HepG2 (cell line): Measurements from ENCODE around the gene RRP9. TPM values are rescaled to one million over a fixed set of nuclear protein-coding genes. Genes with fewer than 3 reads are reported as not detected.

Experiments
- ATAC-seq: fragments of 200-7000 bp; cut with Tn5 transposase; 3 replicates; pipeline ENCODE4 v1.9.1; 2020; ENCODE audit warnings: mild to moderate bottlenecking, moderate library complexity
- BruUV-seq: library from RNA; stranded (reverse); fragments of 400-500 nt; replicated peaks from 2 replicates; lab custom pipeline; 2021; lab: Mats Ljungman, UMichigan
- CTCF ChIA-PET: fragments of 300-600 bp; formaldehyde crosslinking; extraction: SDS; loops from one replicate; lab custom pipeline; 2021; ENCODE audit warnings: low total read pairs, inconsistent platforms, low intra/inter-chr PET ratio; lab: Yijun Ruan, JAX
- POLR2A ChIA-PET: fragments of 350-600 bp; sonication (Branson Sonifier 250); formaldehyde crosslinking; loops from one replicate; lab custom pipeline; 2020; ENCODE audit warnings: antibody characterized with exemption, inconsistent platforms; lab: Yijun Ruan, JAX
- DNase-seq: peaks from one replicate; pipeline ENCODE4 v3.0.0-alpha.2; 2015; ENCODE audit warnings: low spot score
- FAIRE-seq: peaks from 3 replicates; lab custom pipeline; 2011; peaks lifted over from hg19 to GRCh38; lab: Jason Lieb, UNC
- H2AFZ ChIP-seq: one replicate; pipeline ENCODE4 v1.6.1; 2011; ENCODE audit warnings: low read length, inconsistent platforms
- H3K27ac ChIP-seq: fragments of 300-600 bp; 3 replicates; pipeline ENCODE4 v1.8.0; 2011; ENCODE audit warnings: mixed run types, mild to moderate bottlenecking, mixed read lengths, low read length, inconsistent platforms; ENCODE audit not compliant: insufficient read depth; ENCODE audit errors: extremely low read length
- H3K27me3 ChIP-seq, 2 experiments: fragments of 200-600 bp in 1 of 2; 2 replicates in 1 of 2; 3 replicates in 1 of 2; pipeline versions ENCODE4 v1.6.0 to v1.8.0; 2011; ENCODE audit warnings: low read length in 2 of 2, mild to moderate bottlenecking in 2 of 2, moderate library complexity in 2 of 2, inconsistent platforms in 1 of 2; ENCODE audit not compliant: insufficient read depth in 2 of 2, control insufficient read depth in 1 of 2
- H3K36me3 ChIP-seq, 2 experiments: fragments of 200-600 bp in 1 of 2; replicated peaks in 1 of 2; 2 replicates in 1 of 2; 3 replicates in 1 of 2; pipeline versions ENCODE4 v1.5.1 to v1.8.0; 2011; ENCODE audit warnings: low read length in 2 of 2, inconsistent platforms in 1 of 2; ENCODE audit not compliant: insufficient read depth in 2 of 2, control insufficient read depth in 1 of 2
- H3K4me1 ChIP-seq: 2 replicates; pipeline ENCODE4 v1.5.1; 2012; ENCODE audit warnings: low read length, inconsistent platforms; ENCODE audit not compliant: insufficient read depth
- H3K4me2 ChIP-seq: 2 replicates; pipeline ENCODE4 v1.6.0; 2011; ENCODE audit warnings: low read depth, low read length, inconsistent platforms
- H3K4me3 ChIP-seq, 3 experiments: fragments of 200-600 bp in 1 of 3; sonication (generic), shearing (Covaris generic) in 1 of 3; replicated peaks in 1 of 3; 2 replicates each; pipeline ENCODE4 v1.5.1; 2011 to 2016; ENCODE audit warnings: low read length in 3 of 3, inconsistent platforms in 2 of 3, low read depth in 2 of 3, mild to moderate bottlenecking in 2 of 3, control low read depth in 1 of 3, mixed read lengths in 1 of 3; ENCODE audit not compliant: insufficient read depth in 1 of 3
- H3K79me2 ChIP-seq: one replicate; pipeline ENCODE4 v1.6.1; 2011; ENCODE audit warnings: low read length, inconsistent platforms; ENCODE audit not compliant: insufficient read depth
- H3K9ac ChIP-seq: 2 replicates; pipeline ENCODE4 v1.6.0; 2011; ENCODE audit warnings: mild to moderate bottlenecking, low read depth, low read length, inconsistent platforms; ENCODE audit not compliant: insufficient read depth
- H3K9me3 ChIP-seq: 2 replicates; pipeline ENCODE4 v1.5.1; 2012; ENCODE audit warnings: mild to moderate bottlenecking, low read length
- H4K20me1 ChIP-seq: 2 replicates; pipeline ENCODE4 v1.6.0; 2011; ENCODE audit warnings: inconsistent platforms, mild to moderate bottlenecking, low read length, moderate library complexity; ENCODE audit not compliant: insufficient read depth
- AGO2 ChIP-seq: fragments of 200-400 bp; formaldehyde crosslinking; optimal IDR thresholded peaks from 2 replicates; pipeline ENCODE3; 2017; ENCODE audit warnings: mild to moderate bottlenecking, low read depth, low read length, moderate library complexity
- EZH2 ChIP-seq: conservative IDR thresholded peaks from 2 replicates; pipeline ENCODE4 v1.6.1; 2012; ENCODE audit warnings: mild to moderate bottlenecking, low read depth, low read length, moderate library complexity
- MBD4 ChIP-seq: IDR thresholded peaks from 2 replicates; pipeline ENCODE4 v1.6.1; 2012; ENCODE audit warnings: low read length, inconsistent platforms, borderline replicate concordance
- MIER3 ChIP-seq: IDR thresholded peaks from 2 replicates; pipeline ENCODE4 v1.6.1; 2016; ENCODE audit warnings: missing compliant biosample characterization, borderline replicate concordance
- PAX8 ChIP-seq: sonication (generic); formaldehyde crosslinking; IDR thresholded peaks from 2 replicates; pipeline ENCODE4 v1.8.0; 2022; ENCODE audit warnings: mild to moderate bottlenecking, missing genetic modification reagents, borderline replicate concordance
- RXRA ChIP-seq: sonication (generic); formaldehyde crosslinking; IDR thresholded peaks from 2 replicates; pipeline ENCODE4 v1.5.1; 2020; ENCODE audit warnings: missing genetic modification reagents
- ZBTB33 ChIP-seq: sonication (generic); formaldehyde crosslinking; IDR thresholded peaks from 2 replicates; pipeline ENCODE4 v1.4.0; 2020; ENCODE audit warnings: missing genetic modification reagents
- ZBTB38 ChIP-seq: sonication (generic); formaldehyde crosslinking; IDR thresholded peaks from 2 replicates; pipeline ENCODE4 v1.5.1; 2020; ENCODE audit warnings: mild to moderate bottlenecking, missing genetic modification reagents
- WGBS: methylation state at CpG from one replicate; pipeline ENCODE4 v1.1.6; 2017; ENCODE audit warnings: low lambda C conversion rate; 5-methylcytosine and 5-hydroxymethylcytosine counted together
- in situ Hi-C: cut with HindIII; loops from 2 replicates; pipeline ENCODE4 v1.10.0; 2017; ENCODE audit warnings: low pct_unique_long_range_greater_than_20kb; ENCODE audit not compliant: extremely low pct_ligation_motif_present
- intact Hi-C: fragments of 100-400 bp; cut with micrococcal nuclease; formaldehyde crosslinking; loops from one replicate; pipeline ENCODE4 v1.10.0; 2022; ENCODE audit not compliant: unreplicated experiment
- polyA plus RNA-seq, 8 experiments: library from polyadenylated mRNA; depleted of rRNA in 3 of 8; stranded (reverse) in 7 of 8; unstranded in 1 of 8; fragments of >200 nt; fragmentation: Illumina TruSeq in 4 of 8; extraction: Trizol in 4 of 8; gene quantifications; 2 replicates each; pipeline versions ENCODE4 v1.2.1 to v1.2.3, GENCODE V29; 2011 to 2016; ENCODE audit warnings: low read depth in 4 of 8, missing spikeins in 1 of 8, mixed read lengths in 1 of 8; ENCODE audit not compliant: insufficient read depth in 1 of 8
- total RNA-seq, 5 experiments: library from RNA; depleted of rRNA; stranded (reverse); fragments of >200 nt; fragmentation: Illumina TruSeq; extraction: Trizol; gene quantifications; 2 replicates each; pipeline ENCODE4 v1.2.3, GENCODE V29; 2016; ENCODE audit warnings: low read depth in 1 of 5

Gene RRP9
- total and polyA plus RNA-seq, 2 of the 13 experiments (the other 11 are each of a cell fraction or from before 2014, with no cell fraction given): 14.8 to 44.0 TPM

- H3K4me1 ChIP-seq: peaks cover 32% of the 10 kb centered on the region
- 95% methylated on average over 9 of the region's 21 CpGs for WGBS
- ATAC-seq (no peak), FAIRE-seq (no peak), DNase-seq (no peak)
- H3K36me3 ChIP-seq: peaks cover under 1% of the 10 kb centered on the region in 2 experiments; a peak in 2 of 5 replicates
- no peaks in the 10 kb centered on the region for H3K9me3 ChIP-seq
- H2AFZ ChIP-seq: no peak overlapping the region
- H3K4me3 ChIP-seq: peak overlapping the region in 1 of 3 experiments; percentile 80; a peak in 3 of 6 replicates
- POLR2A ChIA-PET: interaction anchor here (0.8 to 4.5 kb wide), 15 partner anchors 8 to 559 kb away, joined by 3 to 173 read pairs (median 11); partner anchors contain the start of genes ABHD14A, ABHD14B, ACY1 and DCAF1
- intact Hi-C loops (loop anchor here (2.0 kb wide), 2 partner anchors 39 to 51 kb away; partner anchors contain the start of genes ACY1 and RPL29), in situ Hi-C loops (no loop called here)
- H3K79me2 ChIP-seq: peaks cover 24% of the 10 kb centered on the region
- BruUV-seq: no TSS peak
- TF ChIP-seq MBD4 (no peak), ZBTB38 (CRISPR knock-in tag) (0 out of 2 replicates have a peak, but pooled peaks have one; percentile 49), MIER3 (CRISPR knock-in tag) (no peak), RXRA (CRISPR knock-in tag) (no peak), PAX8 (CRISPR knock-in tag) (0 out of 2 replicates have a peak, but pooled peaks have one; percentile 25), EZH2 (no peak), AGO2 (peak; percentile 21), ZBTB33 (CRISPR knock-in tag) (peak; percentile 88)
- CTCF ChIA-PET: interaction anchor here (2.1 kb wide), 1 partner anchor 31 kb away, joined by 34 read pairs; the partner anchor contains the start of genes ABHD14A and ABHD14B
- H3K9ac ChIP-seq: peak overlapping the region; percentile 93
- H3K4me2 ChIP-seq: peak overlapping the region; percentile 94
- H3K27me3 ChIP-seq: no peaks in the 10 kb centered on the region; a peak in 1 of 5 replicates
- H4K20me1 ChIP-seq: no peaks in the 10 kb centered on the region; the same call in 1 of the 2 replicates
- H3K27ac ChIP-seq: peak overlapping the region; percentile 93
These were observed 2.0 kb upstream of the RRP9 start for GRCh38 chr3:51943451-51944391.
